CD14-positive monocyte (primary cell): ENCODE results near the gene PTTG1IP. TPM values are rescaled to one million over a fixed set of nuclear protein-coding genes. Genes with fewer than 3 reads are reported as not detected.
A peak's percentile ranks its signal among the peaks of the same experiment; 100 is the strongest.

Source experiments
- DNase-seq, 3 donors: peaks; one replicate each; pipeline ENCODE4 v3.0.0-alpha.2; 2011 to 2022
- H2AFZ ChIP-seq: 2 replicates; pipeline ENCODE4 v1.6.0; 2012; ENCODE audit warnings: mild to moderate bottlenecking, low read depth, low read length, inconsistent platforms; ENCODE audit not compliant: insufficient read depth, poor library complexity, severe bottlenecking
- H3K27ac ChIP-seq, 2 donors: 1 replicate in 1 of 2; 2 replicates in 1 of 2; pipeline ENCODE4 v1.5.1; 2012 to 2013; ENCODE audit warnings: low read length in 2 of 2, control low read depth in 1 of 2, inconsistent platforms in 1 of 2, low read depth in 1 of 2, mild to moderate bottlenecking in 1 of 2
- H3K27me3 ChIP-seq, 2 donors: one replicate each; pipeline versions ENCODE4 v1.6.0 to v1.6.1; 2011 to 2013; ENCODE audit warnings: low read length in 2 of 2; ENCODE audit not compliant: control insufficient read depth in 2 of 2, insufficient read depth in 2 of 2
- H3K36me3 ChIP-seq, 2 donors: replicated peaks in 1 of 2; 1 replicate in 1 of 2; 2 replicates in 1 of 2; pipeline versions ENCODE4 v1.5.1 to v1.6.1; 2012 to 2013; ENCODE audit warnings: low read length in 2 of 2, control low read depth in 1 of 2, inconsistent platforms in 1 of 2, mild to moderate bottlenecking in 1 of 2; ENCODE audit not compliant: insufficient read depth in 2 of 2, control insufficient read depth in 1 of 2
- H3K4me1 ChIP-seq, 2 donors: 1 replicate in 1 of 2; 2 replicates in 1 of 2; pipeline versions ENCODE4 v1.5.1 to v1.6.1; 2012 to 2013; ENCODE audit warnings: low read length in 2 of 2, control low read depth in 1 of 2, inconsistent platforms in 1 of 2, mild to moderate bottlenecking in 1 of 2, moderate library complexity in 1 of 2; ENCODE audit not compliant: insufficient read depth in 2 of 2, control insufficient read depth in 1 of 2
- H3K4me2 ChIP-seq: replicated peaks from 2 replicates; pipeline ENCODE3; 2012; ENCODE audit warnings: low read length, moderate library complexity, mild to moderate bottlenecking; ENCODE audit not compliant: poor library complexity, severe bottlenecking; ENCODE audit errors: extremely low read depth
- H3K4me3 ChIP-seq, 3 experiments: fragments of 200-600 bp in 1 of 3; sonication (generic) in 1 of 3; replicated peaks in 1 of 3; 1 replicate in 2 of 3; 2 replicates in 1 of 3; pipeline ENCODE4 v1.5.1; 2011 to 2013; ENCODE audit warnings: low read length in 3 of 3, mild to moderate bottlenecking in 3 of 3, control low read depth in 2 of 3, low read depth in 2 of 3, inconsistent platforms in 1 of 3, moderate library complexity in 1 of 3
- H3K79me2 ChIP-seq: 2 replicates; pipeline ENCODE4 v1.6.0; 2012; ENCODE audit warnings: mild to moderate bottlenecking, control low read depth, inconsistent platforms, low read length, moderate library complexity; ENCODE audit not compliant: insufficient read depth
- H3K9ac ChIP-seq: 2 replicates; pipeline ENCODE4 v1.6.0; 2017; ENCODE audit warnings: low read length, mild to moderate bottlenecking; ENCODE audit not compliant: insufficient read depth, poor library complexity, severe bottlenecking
- H3K9me3 ChIP-seq, 2 donors: replicated peaks in 1 of 2; 1 replicate in 1 of 2; 2 replicates in 1 of 2; pipeline versions ENCODE4 v1.5.1 to v1.6.1; 2012 to 2013; ENCODE audit warnings: low read length in 2 of 2, control low read depth in 1 of 2; ENCODE audit not compliant: control insufficient read depth in 1 of 2, insufficient read depth in 1 of 2
- H4K20me1 ChIP-seq: 2 replicates; pipeline ENCODE4 v1.6.0; 2012; ENCODE audit warnings: mild to moderate bottlenecking, low read length, control low read depth, moderate library complexity; ENCODE audit not compliant: insufficient read depth
- H3K27ac Mint-ChIP-seq, 7 donors: one replicate each; pipeline ENCODE4 v1.8.0; 2020; ENCODE audit warnings: mild to moderate bottlenecking in 7 of 7, mixed read lengths in 7 of 7, moderate library complexity in 6 of 7, inconsistent platforms in 2 of 7
- H3K27me3 Mint-ChIP-seq, 3 donors: one replicate each; pipeline ENCODE4 v1.8.0; 2021 to 2022; ENCODE audit warnings: low read depth in 3 of 3, mild to moderate bottlenecking in 3 of 3, mixed read lengths in 3 of 3, moderate library complexity in 3 of 3, inconsistent platforms in 1 of 3
- H3K36me3 Mint-ChIP-seq, 2 donors: one replicate each; pipeline ENCODE4 v1.8.0; 2020; ENCODE audit warnings: mixed read lengths in 2 of 2, inconsistent platforms in 1 of 2, mild to moderate bottlenecking in 1 of 2
- H3K4me1 Mint-ChIP-seq: one replicate; pipeline ENCODE4 v1.8.0; 2020; ENCODE audit warnings: mild to moderate bottlenecking, mixed read lengths
- H3K4me3 Mint-ChIP-seq, 2 donors: one replicate each; pipeline ENCODE4 v1.8.0; 2020; ENCODE audit warnings: mild to moderate bottlenecking in 2 of 2, mixed read lengths in 2 of 2, moderate library complexity in 1 of 2
- H3K9me3 Mint-ChIP-seq, 7 donors: one replicate each; pipeline ENCODE4 v1.8.0; 2020 to 2022; ENCODE audit warnings: mixed read lengths in 7 of 7, mild to moderate bottlenecking in 6 of 7, moderate library complexity in 6 of 7, inconsistent platforms in 2 of 7
- WGBS: methylation state at CpG from one replicate; pipeline ENCODE4 v1.1.5; 2013; ENCODE audit warnings: missing lambda C conversion rate; ENCODE audit not compliant: insufficient coverage; 5-methylcytosine and 5-hydroxymethylcytosine counted together
- intact Hi-C, 2 donors: fragments of 100-400 bp; cut with micrococcal nuclease; formaldehyde crosslinking; loops; one replicate each; pipeline versions ENCODE4 v1.15.0 to v1.15.1; 2023
- polyA plus RNA-seq, 3 donors: library from polyadenylated mRNA; depleted of rRNA in 1 of 3; unstranded in 2 of 3; stranded (reverse) in 1 of 3; fragments of 300-500 nt in 2 of 3; fragments of >200 nt in 1 of 3; fragmentation: Illumina TruSeq in 2 of 3; gene quantifications; 1 replicate in 2 of 3; 2 replicates in 1 of 3; pipeline ENCODE4 v1.2.3, GENCODE V29; 2012 to 2021
- TF ChIP-seq, protein P1 (sequence below): fragments of 200-600 bp; IDR thresholded peaks from one replicate; pipeline ENCODE4 v1.8.0; 2022; ENCODE audit warnings: antibody characterized with exemption, mild to moderate bottlenecking

The PTTG1IP gene
- polyA plus RNA-seq, 3 donors, result 118 to 238 (median 206) TPM

DNA sequence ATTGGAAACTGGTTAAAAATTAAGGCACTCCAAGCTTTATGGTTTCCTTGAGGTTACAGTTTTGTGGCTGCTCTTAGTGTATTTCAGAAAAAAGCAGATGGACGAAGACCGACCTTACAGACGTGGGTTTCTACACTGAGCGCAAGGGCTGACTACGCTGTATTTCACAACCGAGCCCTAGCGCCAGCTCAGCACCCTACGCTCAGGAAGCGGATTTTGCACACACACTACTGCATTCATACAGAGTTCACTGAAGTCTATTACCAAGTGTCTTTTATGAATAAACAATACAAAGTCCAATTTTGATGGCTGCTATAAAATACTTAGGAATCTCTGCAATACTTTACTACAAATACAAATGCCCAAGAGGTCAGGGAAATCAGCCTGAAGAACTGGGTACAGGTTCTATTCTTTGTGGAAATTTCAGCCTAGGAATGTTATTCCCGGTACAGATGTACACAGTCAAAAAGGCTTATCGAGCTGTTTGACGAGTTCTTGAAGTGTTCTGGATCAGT is 23.8 kb downstream of the PTTG1IP start:
- Histone ChIP-seq H3K27ac (peak overlapping the region in 1 of 2 donors; percentile 77), H3K9ac (no peak overlapping the region), H3K79me2 (peaks cover 37% of the 10 kb centered on the region), H4K20me1 (peaks cover 80% of the 10 kb centered on the region), H3K4me2 (no peak overlapping the region), H3K9me3 (no peaks in the 10 kb centered on the region), H3K4me3 (no peak overlapping the region), H3K27me3 (no peaks in the 10 kb centered on the region), H2AFZ (no peak overlapping the region), H3K4me1 (peaks cover 47 to 58% of the 10 kb centered on the region in 2 donors), H3K36me3 (peaks cover 54 to 61% of the 10 kb centered on the region in 2 donors)
- peaks cover 0 to under 1% (median 0%) of the 10 kb centered on the region in 3 donors for H3K27me3 Mint-ChIP-seq
- TF ChIP-seq, protein P1, sequence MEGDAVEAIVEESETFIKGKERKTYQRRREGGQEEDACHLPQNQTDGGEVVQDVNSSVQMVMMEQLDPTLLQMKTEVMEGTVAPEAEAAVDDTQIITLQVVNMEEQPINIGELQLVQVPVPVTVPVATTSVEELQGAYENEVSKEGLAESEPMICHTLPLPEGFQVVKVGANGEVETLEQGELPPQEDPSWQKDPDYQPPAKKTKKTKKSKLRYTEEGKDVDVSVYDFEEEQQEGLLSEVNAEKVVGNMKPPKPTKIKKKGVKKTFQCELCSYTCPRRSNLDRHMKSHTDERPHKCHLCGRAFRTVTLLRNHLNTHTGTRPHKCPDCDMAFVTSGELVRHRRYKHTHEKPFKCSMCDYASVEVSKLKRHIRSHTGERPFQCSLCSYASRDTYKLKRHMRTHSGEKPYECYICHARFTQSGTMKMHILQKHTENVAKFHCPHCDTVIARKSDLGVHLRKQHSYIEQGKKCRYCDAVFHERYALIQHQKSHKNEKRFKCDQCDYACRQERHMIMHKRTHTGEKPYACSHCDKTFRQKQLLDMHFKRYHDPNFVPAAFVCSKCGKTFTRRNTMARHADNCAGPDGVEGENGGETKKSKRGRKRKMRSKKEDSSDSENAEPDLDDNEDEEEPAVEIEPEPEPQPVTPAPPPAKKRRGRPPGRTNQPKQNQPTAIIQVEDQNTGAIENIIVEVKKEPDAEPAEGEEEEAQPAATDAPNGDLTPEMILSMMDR, result no peak
- H3K9me3 Mint-ChIP-seq, result peaks cover 0 to 1% (median 0%) of the 10 kb centered on the region in 7 donors
- H3K4me3 Mint-ChIP-seq, result no peak overlapping the region
- peaks cover 58 to 71% of the 10 kb centered on the region in 2 donors for H3K36me3 Mint-ChIP-seq
- H3K4me1 Mint-ChIP-seq, result peaks cover 57% of the 10 kb centered on the region
- 27% methylated on average over 11 of the region's 12 CpGs for WGBS
- intact Hi-C loops, result no loop called here
- peak overlapping the region in 5 of 7 donors; percentile 11 to 80 (median 54) for H3K27ac Mint-ChIP-seq
- DNase-seq, result peak; percentile 65 to 71 (median 70)

DNA sequence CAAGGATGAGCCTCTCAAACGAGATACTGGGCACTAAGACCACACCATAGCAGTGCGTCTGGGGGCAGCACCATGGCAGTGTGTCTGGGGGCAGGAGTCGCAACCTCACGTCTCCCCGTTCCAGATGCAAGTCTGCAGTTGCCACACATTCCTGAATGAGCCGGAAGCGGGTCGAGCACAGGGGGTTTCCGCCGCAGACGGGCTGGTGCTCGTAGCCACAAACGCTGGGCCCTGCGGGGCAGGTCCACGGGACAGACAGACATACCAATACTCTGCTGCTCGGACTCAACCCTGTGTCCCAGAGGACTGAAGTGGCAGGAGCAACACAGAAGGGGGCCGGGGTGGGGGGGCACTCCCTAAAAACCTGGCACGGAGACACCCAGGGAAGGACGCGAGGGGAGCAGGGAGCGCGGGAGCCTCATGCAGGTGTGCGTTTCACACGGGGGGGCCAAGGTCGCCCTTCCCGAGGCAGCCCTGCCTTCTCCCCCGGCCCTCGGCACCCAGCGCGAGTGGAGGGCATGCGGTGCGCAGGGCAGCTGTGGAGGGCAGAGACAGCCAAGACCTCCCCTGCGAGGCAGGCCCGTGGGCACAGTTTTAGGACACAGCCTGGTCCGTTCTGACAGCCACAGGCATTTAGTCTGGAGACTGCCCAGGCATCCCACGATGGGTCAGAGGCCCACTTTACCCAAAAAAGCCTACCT is 24.5 kb downstream of the PTTG1IP start:
- Mint-ChIP-seq H3K36me3 (peaks cover 51 to 64% of the 10 kb centered on the region in 2 donors), H3K27me3 (peaks cover under 1 to 4% (median 2%) of the 10 kb centered on the region in 3 donors), H3K9me3 (no peaks in the 10 kb centered on the region), H3K4me1 (peaks cover 52% of the 10 kb centered on the region), H3K27ac (peak overlapping the region in 5 of 7 donors; percentile 50 to 80 (median 51)), H3K4me3 (no peak overlapping the region)
- intact Hi-C loops, result no loop called here
- H3K9ac ChIP-seq, result no peak overlapping the region
- peaks cover 30% of the 10 kb centered on the region for H3K79me2 ChIP-seq
- H3K4me1 ChIP-seq, result peaks cover 40 to 54% of the 10 kb centered on the region in 2 donors
- H3K9me3 ChIP-seq, result no peaks in the 10 kb centered on the region
- no peak overlapping the region for H2AFZ ChIP-seq
- peaks cover 47 to 54% of the 10 kb centered on the region in 2 donors for H3K36me3 ChIP-seq
- DNase-seq, result no peak
- H3K27me3 ChIP-seq, result no peaks in the 10 kb centered on the region
- peak overlapping the region in 1 of 2 donors; percentile 77 for H3K27ac ChIP-seq
- no peak overlapping the region for H3K4me2 ChIP-seq
- H3K4me3 ChIP-seq, result no peak overlapping the region
- peaks cover 73% of the 10 kb centered on the region for H4K20me1 ChIP-seq
- TF ChIP-seq, protein P1, result no peak
- WGBS, result 94% methylated on average over 36 of the region's 36 CpGs
